ENCODE measurements around the gene SH3PXD2B.

Gene SH3PXD2B

DNA sequence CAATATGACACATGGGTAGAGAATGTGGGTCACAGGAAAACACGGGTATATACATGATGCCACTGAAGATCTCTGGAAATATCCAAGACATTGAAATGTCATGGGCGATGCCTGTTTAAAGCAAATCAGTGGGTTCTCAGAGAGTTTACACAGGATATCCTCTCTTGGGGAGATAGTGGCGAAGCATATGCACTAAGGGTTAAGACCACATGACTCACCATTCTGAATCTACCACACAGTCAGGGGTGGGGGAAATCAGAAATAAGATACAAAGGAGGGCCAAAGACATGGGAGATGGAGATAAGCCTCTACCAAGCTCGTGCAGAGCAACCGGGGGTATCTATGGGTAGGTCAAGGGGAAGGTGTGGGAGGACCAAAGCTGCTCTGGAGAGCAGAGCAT lies 58.8 kb downstream of the SH3PXD2B start:
- H3F3A ChIP-seq (ENCODE audit: control insufficient read depth, insufficient read depth) = no peaks in the 10 kb centered on the region
- no peaks in the 10 kb centered on the region for H3K36me3 ChIP-seq (ENCODE audit: control insufficient read depth, low read length)
- H3K79me2 ChIP-seq (ENCODE audit: control insufficient read depth, low read length) = no peaks in the 10 kb centered on the region
- H3K27ac ChIP-seq (ENCODE audit: low read depth, low read length) = no peak overlapping the region
- H4K20me1 ChIP-seq (ENCODE audit: control insufficient read depth, insufficient read depth, low read depth, low read length) = no peaks in the 10 kb centered on the region
- H3K4me2 ChIP-seq (ENCODE audit: low read length) = no peak overlapping the region
- no peaks in the 10 kb centered on the region for H3K27me3 ChIP-seq (ENCODE audit: control insufficient read depth, low read length)
- H3K4me1 ChIP-seq (ENCODE audit: control insufficient read depth, low read length) = no peaks in the 10 kb centered on the region
- TF ChIP-seq EZH2phosphoT487 (IDR thresholded peaks at IDR 0.05; ENCODE audit: borderline replicate concordance, low read length) = no peak
- TF ChIP-seq, protein P1, sequence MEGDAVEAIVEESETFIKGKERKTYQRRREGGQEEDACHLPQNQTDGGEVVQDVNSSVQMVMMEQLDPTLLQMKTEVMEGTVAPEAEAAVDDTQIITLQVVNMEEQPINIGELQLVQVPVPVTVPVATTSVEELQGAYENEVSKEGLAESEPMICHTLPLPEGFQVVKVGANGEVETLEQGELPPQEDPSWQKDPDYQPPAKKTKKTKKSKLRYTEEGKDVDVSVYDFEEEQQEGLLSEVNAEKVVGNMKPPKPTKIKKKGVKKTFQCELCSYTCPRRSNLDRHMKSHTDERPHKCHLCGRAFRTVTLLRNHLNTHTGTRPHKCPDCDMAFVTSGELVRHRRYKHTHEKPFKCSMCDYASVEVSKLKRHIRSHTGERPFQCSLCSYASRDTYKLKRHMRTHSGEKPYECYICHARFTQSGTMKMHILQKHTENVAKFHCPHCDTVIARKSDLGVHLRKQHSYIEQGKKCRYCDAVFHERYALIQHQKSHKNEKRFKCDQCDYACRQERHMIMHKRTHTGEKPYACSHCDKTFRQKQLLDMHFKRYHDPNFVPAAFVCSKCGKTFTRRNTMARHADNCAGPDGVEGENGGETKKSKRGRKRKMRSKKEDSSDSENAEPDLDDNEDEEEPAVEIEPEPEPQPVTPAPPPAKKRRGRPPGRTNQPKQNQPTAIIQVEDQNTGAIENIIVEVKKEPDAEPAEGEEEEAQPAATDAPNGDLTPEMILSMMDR (IDR thresholded peaks at IDR 0.05; ENCODE audit: low read depth, low read length, poor library complexity, severe bottlenecking) = no peak
- no peaks in the 10 kb centered on the region for H3K9me2 ChIP-seq (replicated peaks; ENCODE audit: control insufficient read depth, low read length)
- H3K9me3 ChIP-seq (ENCODE audit: control insufficient read depth, insufficient read depth, low read length) = no peaks in the 10 kb centered on the region; the same call in 1 of the 2 replicates
- no peak overlapping the region for H3K4me3 ChIP-seq (ENCODE audit: low read length)

DNA sequence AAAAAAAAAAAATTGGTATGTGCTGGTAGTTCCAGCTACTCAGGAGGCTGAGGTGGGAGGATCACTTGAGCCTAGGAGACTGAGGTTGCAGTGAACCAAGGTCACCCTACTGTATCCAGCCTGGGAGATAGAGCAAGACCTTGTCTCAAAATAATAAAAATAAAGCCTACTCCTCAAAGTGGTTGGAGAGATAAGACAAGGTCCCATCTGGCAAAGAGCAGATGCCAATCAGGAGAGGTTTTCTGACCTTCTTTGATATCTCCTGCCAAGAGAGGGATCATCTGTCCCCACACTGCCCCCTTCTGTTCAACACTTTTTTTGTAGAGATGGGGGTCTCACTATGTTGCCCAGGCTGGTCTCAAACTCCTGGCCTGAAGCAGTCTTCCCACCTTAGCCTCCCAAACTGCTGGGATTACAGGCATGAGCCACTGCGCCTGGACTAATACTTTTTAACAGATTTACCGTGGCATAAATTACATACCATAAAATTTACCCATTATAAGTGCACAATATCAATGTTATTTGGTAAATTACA lies 64.7 kb downstream of the SH3PXD2B start:
- no peaks in the 10 kb centered on the region for H4K20me1 ChIP-seq (ENCODE audit: control insufficient read depth, insufficient read depth, low read depth, low read length)
- H3K27me3 ChIP-seq (ENCODE audit: control insufficient read depth, low read length) = peaks cover 9% of the 10 kb centered on the region
- no peak overlapping the region for H3K4me3 ChIP-seq (ENCODE audit: low read length)
- H3K79me2 ChIP-seq (ENCODE audit: control insufficient read depth, low read length) = no peaks in the 10 kb centered on the region
- no peak for TF ChIP-seq EZH2phosphoT487 (IDR thresholded peaks at IDR 0.05; ENCODE audit: borderline replicate concordance, low read length)
- TF ChIP-seq, protein P1 (IDR thresholded peaks at IDR 0.05; ENCODE audit: low read depth, low read length, poor library complexity, severe bottlenecking) = peak; percentile 40
- H3K4me2 ChIP-seq (ENCODE audit: low read length) = no peak overlapping the region
- H3K9me2 ChIP-seq (replicated peaks; ENCODE audit: control insufficient read depth, low read length) = no peaks in the 10 kb centered on the region
- H3K27ac ChIP-seq (ENCODE audit: low read depth, low read length) = no peak overlapping the region
- no peaks in the 10 kb centered on the region for H3K36me3 ChIP-seq (ENCODE audit: control insufficient read depth, low read length)
- no peaks in the 10 kb centered on the region for H3F3A ChIP-seq (ENCODE audit: control insufficient read depth, insufficient read depth)
- no peaks in the 10 kb centered on the region for H3K9me3 ChIP-seq (ENCODE audit: control insufficient read depth, insufficient read depth, low read length)
- H3K4me1 ChIP-seq (ENCODE audit: control insufficient read depth, low read length) = no peaks in the 10 kb centered on the region

DNA sequence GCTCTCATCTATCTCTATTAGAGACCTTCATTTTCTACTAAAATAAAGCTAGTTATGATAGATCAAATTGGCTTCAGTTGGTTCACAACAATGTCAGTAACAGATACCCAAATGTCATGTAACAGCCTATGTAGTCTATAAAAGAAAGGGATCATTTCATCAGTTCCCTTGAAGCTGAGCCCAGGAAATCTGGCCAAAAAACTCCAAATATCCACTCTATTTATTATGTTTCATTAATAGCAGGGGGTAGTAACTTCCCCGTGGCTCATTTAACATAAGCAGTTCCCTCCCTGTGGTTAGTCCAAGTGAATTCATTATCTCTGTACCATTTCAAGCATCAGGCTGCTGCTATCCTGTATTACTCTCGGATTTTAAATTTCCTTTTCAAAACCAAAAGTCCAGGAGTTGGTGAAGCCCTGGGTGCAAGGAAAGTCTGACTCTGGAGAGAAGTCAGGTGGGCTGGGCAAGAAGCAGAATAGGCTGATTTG lies 66.0 kb downstream of the SH3PXD2B start:
- Histone ChIP-seq H3K9me3 (ENCODE audit: control insufficient read depth, insufficient read depth, low read length) (no peaks in the 10 kb centered on the region), H3F3A (ENCODE audit: control insufficient read depth, insufficient read depth) (no peaks in the 10 kb centered on the region), H3K36me3 (ENCODE audit: control insufficient read depth, low read length) (no peaks in the 10 kb centered on the region), H3K9me2 (replicated peaks; ENCODE audit: control insufficient read depth, low read length) (no peaks in the 10 kb centered on the region), H4K20me1 (ENCODE audit: control insufficient read depth, insufficient read depth, low read depth, low read length) (no peaks in the 10 kb centered on the region), H3K27me3 (ENCODE audit: control insufficient read depth, low read length) (peaks cover 9% of the 10 kb centered on the region), H3K27ac (ENCODE audit: low read depth, low read length) (no peak overlapping the region), H3K4me1 (ENCODE audit: control insufficient read depth, low read length) (no peaks in the 10 kb centered on the region), H3K4me3 (ENCODE audit: low read length) (no peak overlapping the region), H3K4me2 (ENCODE audit: low read length) (no peak overlapping the region), H3K79me2 (ENCODE audit: control insufficient read depth, low read length) (no peaks in the 10 kb centered on the region)
- TF ChIP-seq, protein P1 (IDR thresholded peaks at IDR 0.05; ENCODE audit: low read depth, low read length, poor library complexity, severe bottlenecking) = no peak
